ENCODE measurements around the gene MOGAT3. TPM values are rescaled to one million over a fixed set of nuclear protein-coding genes. Genes with fewer than 3 reads are reported as not detected.
"Not testable (repeated sequence)": the region's sequence is repeated elsewhere in the genome, so short reads cannot be mapped to it uniquely, and the experiment has no call there.

MOGAT3 gene
- total and polyA plus RNA-seq, 2 donors, result not detected

DNA sequence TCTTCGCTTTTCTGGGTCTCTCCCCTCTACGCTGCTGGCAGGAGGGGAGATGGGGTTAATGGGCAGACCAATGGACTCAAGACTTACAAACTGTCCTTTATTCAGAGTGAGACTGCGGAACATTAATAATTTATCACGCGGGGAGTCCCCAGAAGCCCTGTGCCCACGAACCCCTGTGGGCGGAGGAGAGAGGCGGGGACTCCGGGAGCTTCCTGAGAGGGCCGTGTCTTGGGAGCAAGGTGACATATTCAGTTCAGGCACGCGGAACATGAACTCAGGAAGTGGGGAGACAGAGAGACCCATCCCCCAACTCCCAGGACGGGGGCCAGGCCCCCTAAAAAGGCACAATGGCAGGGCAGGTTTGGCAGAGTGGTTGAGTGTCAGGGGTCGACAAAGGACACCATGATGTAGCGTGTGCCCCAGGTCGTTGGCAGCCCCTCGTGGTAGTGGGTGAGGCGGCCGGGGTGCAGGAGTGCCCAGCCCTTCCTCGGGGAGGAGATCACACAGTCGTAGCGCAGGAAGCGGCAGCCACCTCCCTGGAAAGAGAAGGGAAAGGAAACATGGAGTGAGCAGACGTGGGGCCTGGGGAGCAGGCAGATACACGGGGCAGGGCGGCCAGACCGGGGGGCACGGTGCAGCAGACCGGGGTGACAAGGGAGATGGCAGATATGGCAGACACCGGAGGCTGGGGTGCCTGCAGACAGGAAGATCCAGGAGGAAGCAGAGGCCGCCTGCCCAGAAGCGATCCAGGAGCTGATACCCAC is 5.2 kb upstream of the MOGAT3 start:
- Histone ChIP-seq H3K4me1 (ENCODE audit: insufficient read depth) (peaks cover 2% of the 10 kb centered on the region), H3K36me3 (ENCODE audit: insufficient read depth) (no peaks in the 10 kb centered on the region), H3K27ac (ENCODE audit: low read depth) (no peak overlapping the region), H3K4me3 (ENCODE audit: low read depth, low read length) (no peak overlapping the region)
- DNase-seq (ENCODE audit: extremely low spot score), result no peak
- 84% methylated on average over 32 of the region's 32 CpGs for WGBS

- DNase-seq (ENCODE audit: extremely low spot score); H3K36me3 ChIP-seq (ENCODE audit: insufficient read depth); H3K4me1 ChIP-seq (ENCODE audit: insufficient read depth); H3K4me3 ChIP-seq (ENCODE audit: low read depth, low read length); H3K27ac ChIP-seq (ENCODE audit: low read depth): not testable (repeated sequence)
- 65% methylated on average over 22 of the region's 22 CpGs for WGBS
Observed at GRCh38 chr7:101203740-101204738, 3.2 kb upstream of the MOGAT3 start.

- H3K36me3 ChIP-seq (ENCODE audit: insufficient read depth), result no peaks in the 10 kb centered on the region
- H3K4me3 ChIP-seq (ENCODE audit: low read depth, low read length), result no peak overlapping the region
- DNase-seq (ENCODE audit: extremely low spot score), result no peak
Observed at GRCh38 chr7:101202603-101202918, 1.7 kb upstream of the MOGAT3 start.

GRCh38 chr7:101201695-101202602 is 1.1 kb upstream of the MOGAT3 start:
- Histone ChIP-seq H3K4me1 (ENCODE audit: insufficient read depth) (peaks cover 2% of the 10 kb centered on the region), H3K27ac (ENCODE audit: low read depth) (no peak overlapping the region), H3K36me3 (ENCODE audit: insufficient read depth) (no peaks in the 10 kb centered on the region), H3K4me3 (ENCODE audit: low read depth, low read length) (no peak overlapping the region)
- WGBS, result 8% methylated on average over 75 of the region's 75 CpGs
- no peak for DNase-seq (ENCODE audit: extremely low spot score)

More at GRCh38 chr7:101202603-101202918, 1.7 kb upstream of the MOGAT3 start:
- WGBS, result 82% methylated on average over 5 of the region's 5 CpGs
- Histone ChIP-seq H3K4me1 (ENCODE audit: insufficient read depth) (peaks cover 2% of the 10 kb centered on the region), H3K27ac (ENCODE audit: low read depth) (no peak overlapping the region)

- H3K27ac ChIP-seq (ENCODE audit: low read depth), result no peak overlapping the region
- WGBS, result 64% methylated on average over 2 of the region's 2 CpGs
- DNase-seq (ENCODE audit: extremely low spot score), result no peak
- no peaks in the 10 kb centered on the region for H3K36me3 ChIP-seq (ENCODE audit: insufficient read depth)
- peaks cover 2% of the 10 kb centered on the region for H3K4me1 ChIP-seq (ENCODE audit: insufficient read depth)
- H3K4me3 ChIP-seq (ENCODE audit: low read depth, low read length), result no peak overlapping the region
Observed at GRCh38 chr7:101200504-101200861, 353 bp downstream of the MOGAT3 start.

GRCh38 chr7:101199522-101199921 is 1.3 kb downstream of the MOGAT3 start:
- WGBS, result 92% methylated on average over 10 of the region's 10 CpGs
- H3K4me1 ChIP-seq (ENCODE audit: insufficient read depth); H3K36me3 ChIP-seq (ENCODE audit: insufficient read depth); H3K27ac ChIP-seq (ENCODE audit: low read depth); H3K4me3 ChIP-seq (ENCODE audit: low read depth, low read length); DNase-seq (ENCODE audit: extremely low spot score): not testable (repeated sequence)

DNA sequence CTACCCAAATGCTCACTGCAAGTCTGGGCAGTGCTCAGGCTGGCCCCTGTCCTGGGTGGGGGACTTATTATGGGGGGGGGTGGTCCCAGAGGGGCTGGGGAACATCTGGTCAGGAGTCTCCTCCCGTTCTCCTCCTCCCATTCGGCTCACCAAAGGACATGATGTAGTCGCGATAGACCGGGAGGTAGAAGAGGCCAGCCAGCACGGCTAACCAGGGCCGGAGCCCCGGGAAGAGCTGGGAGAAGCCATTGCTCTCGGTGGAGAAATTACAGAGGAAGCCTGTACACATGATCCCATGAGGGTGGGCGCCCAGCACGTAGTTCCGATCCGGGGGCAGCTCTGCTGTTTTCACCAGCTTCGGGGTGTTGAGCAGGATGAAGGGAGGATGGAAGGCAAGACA is 2.4 kb downstream of the MOGAT3 start:
- no peaks in the 10 kb centered on the region for H3K36me3 ChIP-seq (ENCODE audit: insufficient read depth)
- WGBS, result 64% methylated on average over 14 of the region's 14 CpGs

DNA sequence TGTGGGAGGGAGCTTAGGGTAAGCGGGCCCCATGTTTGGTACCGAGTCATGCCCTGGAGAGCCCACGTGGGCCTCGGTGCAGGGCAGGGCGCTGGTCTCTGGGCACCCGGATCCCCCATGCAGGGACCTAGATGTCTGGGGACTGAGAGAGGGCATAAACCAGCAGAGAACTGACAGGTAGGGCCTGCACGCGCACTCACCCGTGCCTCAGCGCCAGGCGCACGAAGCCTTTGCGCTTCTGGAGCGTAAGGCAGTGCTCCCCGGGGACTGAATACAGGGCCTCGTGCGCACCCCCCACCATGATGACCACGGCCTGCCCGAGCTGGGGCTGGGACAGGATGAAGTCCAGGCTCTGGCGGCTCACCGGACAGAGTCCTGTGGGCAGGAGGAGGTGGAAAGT is 2.8 kb downstream of the MOGAT3 start:
- Histone ChIP-seq H3K4me1 (ENCODE audit: insufficient read depth) (peaks cover 2% of the 10 kb centered on the region), H3K36me3 (ENCODE audit: insufficient read depth) (no peaks in the 10 kb centered on the region), H3K4me3 (ENCODE audit: low read depth, low read length) (no peak overlapping the region), H3K27ac (ENCODE audit: low read depth) (no peak overlapping the region)
- no peak for DNase-seq (ENCODE audit: extremely low spot score)
- 70% methylated on average over 21 of the region's 21 CpGs for WGBS

More for the DNA sequence above, 2.4 kb downstream of the MOGAT3 start:
- no peak overlapping the region for H3K27ac ChIP-seq (ENCODE audit: low read depth)
- H3K4me1 ChIP-seq (ENCODE audit: insufficient read depth), result peaks cover 2% of the 10 kb centered on the region
- H3K4me3 ChIP-seq (ENCODE audit: low read depth, low read length), result no peak overlapping the region
- no peak for DNase-seq (ENCODE audit: extremely low spot score)

GRCh38 chr7:101195884-101196283 is 5.0 kb downstream of the MOGAT3 start:
- Histone ChIP-seq H3K27ac (ENCODE audit: low read depth) (no peak overlapping the region), H3K4me1 (ENCODE audit: insufficient read depth) (no peaks in the 10 kb centered on the region), H3K36me3 (ENCODE audit: insufficient read depth) (no peaks in the 10 kb centered on the region), H3K4me3 (ENCODE audit: low read depth, low read length) (no peak overlapping the region)
- 86% methylated on average over 17 of the region's 17 CpGs for WGBS
- DNase-seq (ENCODE audit: extremely low spot score), result no peak

DNA sequence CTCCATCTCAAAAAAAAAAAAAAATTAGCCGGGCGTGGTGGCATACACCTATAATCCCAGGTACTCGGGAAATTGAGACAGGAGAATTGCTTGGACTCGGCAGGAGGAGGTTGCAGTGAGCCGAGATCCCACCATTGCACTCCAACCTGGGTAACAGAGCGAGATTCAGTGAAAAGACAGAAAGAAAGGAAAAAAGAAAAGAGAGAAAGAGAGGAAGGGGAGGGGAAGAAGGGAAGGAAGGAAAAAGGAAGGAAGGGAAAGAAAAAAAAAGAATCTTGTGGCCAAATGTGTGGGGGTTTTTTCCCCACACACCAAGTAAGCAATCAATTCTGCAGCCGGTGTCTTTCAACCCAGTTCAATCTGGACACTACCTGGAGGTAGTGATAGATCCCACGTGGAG is 11.7 kb downstream of the MOGAT3 start:
- no peaks in the 10 kb centered on the region for H3K4me1 ChIP-seq (ENCODE audit: insufficient read depth)
- WGBS, result 85% methylated on average over 8 of the region's 8 CpGs
- H3K36me3 ChIP-seq (ENCODE audit: insufficient read depth), result no peaks in the 10 kb centered on the region
- no peak for DNase-seq (ENCODE audit: extremely low spot score)
- no peak overlapping the region for H3K27ac ChIP-seq (ENCODE audit: low read depth)
- H3K4me3 ChIP-seq (ENCODE audit: low read depth, low read length), result no peak overlapping the region

DNA sequence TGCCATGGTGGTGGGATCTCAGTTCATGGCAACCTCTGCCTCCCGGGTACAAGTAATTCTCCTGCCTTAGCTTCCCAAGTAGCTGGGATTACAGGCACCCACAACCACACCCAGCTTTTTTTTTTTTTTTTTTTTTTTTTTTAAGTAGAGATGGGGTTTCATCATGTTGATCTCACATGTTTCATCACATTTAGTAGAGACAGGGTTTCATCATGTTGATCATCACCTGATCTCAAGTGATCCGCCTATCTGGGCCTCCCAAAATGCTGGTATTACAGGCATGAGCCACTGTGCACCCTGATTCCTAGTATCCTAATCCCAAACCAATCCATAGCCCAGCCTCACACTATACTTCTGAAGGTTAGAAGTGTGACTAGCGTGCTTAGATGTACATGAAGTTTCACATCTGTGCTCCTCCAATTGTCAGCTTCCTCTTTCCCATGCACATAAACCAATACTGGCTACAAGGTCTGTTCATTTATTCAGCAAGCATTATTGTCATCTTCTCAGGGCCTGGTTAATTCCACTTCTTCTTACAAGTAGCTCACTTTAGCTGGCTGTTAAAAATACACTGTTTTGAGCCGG is 13.9 kb downstream of the MOGAT3 start:
- Histone ChIP-seq H3K36me3 (ENCODE audit: insufficient read depth) (no peaks in the 10 kb centered on the region), H3K4me1 (ENCODE audit: insufficient read depth) (no peaks in the 10 kb centered on the region), H3K27ac (ENCODE audit: low read depth) (no peak overlapping the region), H3K4me3 (ENCODE audit: low read depth, low read length) (no peak overlapping the region)
- DNase-seq (ENCODE audit: extremely low spot score), result no peak
- WGBS, result 84% methylated on average over 4 of the region's 4 CpGs

GRCh38 chr7:101186194-101186593 is 14.6 kb downstream of the MOGAT3 start:
- H3K36me3 ChIP-seq (ENCODE audit: insufficient read depth), result no peaks in the 10 kb centered on the region
- no peak overlapping the region for H3K27ac ChIP-seq (ENCODE audit: low read depth)
- 66% methylated on average over 6 of the region's 6 CpGs for WGBS
- DNase-seq (ENCODE audit: extremely low spot score), result no peak
- H3K4me1 ChIP-seq (ENCODE audit: insufficient read depth), result no peaks in the 10 kb centered on the region
- no peak overlapping the region for H3K4me3 ChIP-seq (ENCODE audit: low read depth, low read length)

- WGBS, result 47% methylated on average over 5 of the region's 5 CpGs
- no peak overlapping the region for H3K27ac ChIP-seq (ENCODE audit: low read depth)
- no peaks in the 10 kb centered on the region for H3K36me3 ChIP-seq (ENCODE audit: insufficient read depth)
- H3K4me3 ChIP-seq (ENCODE audit: low read depth, low read length), result no peak overlapping the region
- DNase-seq (ENCODE audit: extremely low spot score), result no peak
- no peaks in the 10 kb centered on the region for H3K4me1 ChIP-seq (ENCODE audit: insufficient read depth)
Observed at GRCh38 chr7:101185258-101185839, 15.5 kb downstream of the MOGAT3 start.
